HUES48 (cell line): Measurements from ENCODE around the gene PEMT.
A peak's percentile ranks its signal among the peaks of the same experiment; 100 is the strongest.

Source experiments
- H3K27ac ChIP-seq: one replicate; pipeline ENCODE4 v1.7.0; 2013; ENCODE audit warnings: low read depth, low read length, inconsistent platforms
- H3K27me3 ChIP-seq: 2 replicates; pipeline ENCODE4 v1.6.1; 2013; ENCODE audit warnings: mild to moderate bottlenecking, low read length; ENCODE audit not compliant: control insufficient read depth, insufficient read depth
- H3K36me3 ChIP-seq: 2 replicates; pipeline ENCODE4 v1.6.1; 2013; ENCODE audit warnings: low read length; ENCODE audit not compliant: control insufficient read depth, insufficient read depth
- H3K4me1 ChIP-seq: 2 replicates; pipeline ENCODE4 v1.6.1; 2013; ENCODE audit warnings: mild to moderate bottlenecking, low read length; ENCODE audit not compliant: control insufficient read depth, insufficient read depth
- H3K4me3 ChIP-seq: 2 replicates; pipeline ENCODE4 v1.5.1; 2013; ENCODE audit warnings: mild to moderate bottlenecking, low read depth, low read length
- H3K9ac ChIP-seq: 2 replicates; pipeline ENCODE4 v1.6.1; 2013; ENCODE audit warnings: mild to moderate bottlenecking, low read depth, low read length, moderate library complexity
- H3K9me3 ChIP-seq: 2 replicates; pipeline ENCODE4 v1.6.1; 2013; ENCODE audit warnings: low read length; ENCODE audit not compliant: control insufficient read depth, insufficient read depth

The PEMT gene

DNA sequence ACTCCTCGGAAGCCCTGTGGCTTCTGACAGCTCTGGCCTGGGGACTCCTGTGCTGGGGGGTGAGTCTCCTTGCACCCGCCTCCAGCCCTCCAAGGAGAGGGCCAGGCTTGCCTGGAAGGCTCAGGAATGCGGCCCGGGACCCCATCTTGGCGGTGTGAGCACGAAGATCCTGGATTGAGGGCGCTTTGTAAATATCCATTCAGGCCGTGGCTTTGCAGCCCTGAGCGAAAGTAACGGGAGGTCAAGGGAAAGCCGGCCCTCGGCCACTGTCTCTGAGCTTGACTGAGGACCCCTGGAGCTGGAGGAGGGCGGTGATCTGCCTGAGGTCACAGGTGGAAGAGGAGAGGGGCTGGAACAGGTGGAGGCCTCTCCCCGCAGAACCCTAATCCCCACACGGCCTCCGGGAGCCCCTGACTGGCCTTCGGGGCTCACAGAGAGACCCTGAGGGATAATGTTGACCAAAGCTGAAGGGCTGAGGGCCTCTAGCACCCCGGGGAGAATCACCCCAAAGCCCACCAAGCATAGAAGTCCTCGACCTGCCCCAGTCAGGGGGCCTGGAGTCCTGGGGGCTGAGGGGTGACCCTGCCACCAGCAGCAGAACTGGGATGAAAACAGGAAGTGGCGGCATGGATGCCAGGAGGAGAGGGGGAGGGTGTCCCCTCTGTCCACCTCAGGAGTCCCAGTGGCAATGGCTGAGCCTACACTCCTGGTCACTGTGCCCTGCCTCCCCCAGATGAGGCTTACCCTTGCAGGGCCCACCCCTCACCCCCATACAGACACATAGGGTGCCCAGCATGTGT, 87.0 kb downstream of the PEMT start:
- Histone ChIP-seq H3K9me3 (no peaks in the 10 kb centered on the region), H3K4me1 (no peaks in the 10 kb centered on the region), H3K36me3 (no peaks in the 10 kb centered on the region), H3K4me3 (no peak overlapping the region), H3K27me3 (no peaks in the 10 kb centered on the region), H3K9ac (no peak overlapping the region), H3K27ac (no peak overlapping the region)

DNA sequence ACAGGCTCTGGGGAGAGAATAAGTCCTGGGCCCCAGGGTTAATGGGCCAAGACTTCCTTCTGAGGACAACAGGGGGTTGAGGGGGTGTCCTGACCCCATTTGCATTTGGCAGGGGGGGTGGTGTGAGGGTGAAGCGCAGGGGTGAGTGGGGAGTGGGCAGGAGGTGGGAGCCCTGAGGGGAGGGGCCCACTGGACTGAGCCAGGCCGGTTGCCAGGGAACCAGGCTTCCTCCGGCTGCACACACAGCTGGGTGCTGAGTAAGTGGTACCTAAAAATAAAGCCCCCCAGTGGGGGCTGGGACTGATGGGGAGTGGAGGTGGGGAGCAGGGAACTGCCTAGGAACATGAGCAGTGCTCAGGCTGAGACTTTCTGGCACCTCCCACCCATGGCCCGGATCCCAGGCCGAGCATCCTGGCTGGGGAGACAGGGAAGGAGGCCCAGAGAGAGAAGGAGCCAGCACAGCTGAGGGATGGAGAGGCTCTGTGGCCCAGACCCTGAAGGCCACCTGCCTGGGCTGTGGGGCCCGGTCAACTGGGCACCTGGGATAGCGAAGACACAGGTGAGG, 87.9 kb downstream of the PEMT start:
- H3K36me3 ChIP-seq = no peaks in the 10 kb centered on the region
- no peaks in the 10 kb centered on the region for H3K27me3 ChIP-seq
- no peaks in the 10 kb centered on the region for H3K4me1 ChIP-seq
- H3K4me3 ChIP-seq = no peak overlapping the region
- H3K27ac ChIP-seq = no peak overlapping the region
- no peaks in the 10 kb centered on the region for H3K9me3 ChIP-seq
- no peak overlapping the region for H3K9ac ChIP-seq

DNA sequence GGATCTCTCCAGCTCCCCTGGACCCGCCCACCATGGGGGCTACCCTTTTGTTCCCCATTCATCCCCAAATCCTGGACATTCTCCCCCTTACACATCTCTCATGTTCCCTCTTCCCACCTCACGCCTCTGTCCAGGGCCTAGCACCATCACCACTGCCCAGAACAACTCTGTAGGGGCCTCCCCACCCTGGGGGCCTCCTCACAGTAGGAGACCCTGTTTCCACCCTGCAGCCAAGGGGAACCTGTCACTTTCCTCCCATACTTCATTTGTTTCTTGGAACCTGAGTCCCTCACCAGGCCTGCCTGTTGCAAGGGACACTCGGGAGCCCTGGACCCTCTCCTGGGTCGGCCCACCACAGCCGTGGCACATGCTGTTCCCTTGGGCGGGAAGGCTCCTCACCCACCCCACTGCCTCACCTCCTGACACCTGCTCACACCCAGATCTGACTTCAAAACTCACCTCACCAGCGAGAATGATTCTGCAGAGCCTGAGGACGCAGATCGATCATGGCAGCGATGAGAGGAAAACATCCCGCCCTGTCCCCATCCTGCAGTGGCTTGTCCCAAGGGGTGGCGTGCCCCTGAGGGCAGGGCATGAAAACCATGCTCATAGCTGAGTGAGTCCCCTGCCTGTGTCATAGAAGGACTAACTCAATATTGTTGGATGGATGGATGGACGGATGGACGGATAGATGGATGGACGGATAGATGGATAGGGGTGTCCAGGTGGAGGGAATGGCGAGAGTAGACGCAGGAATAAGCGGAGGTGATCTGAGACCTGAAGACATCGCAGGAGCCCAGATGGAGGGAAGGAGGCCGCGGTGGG, 88.6 kb downstream of the PEMT start:
- Histone ChIP-seq H3K9me3 (no peaks in the 10 kb centered on the region), H3K36me3 (no peaks in the 10 kb centered on the region), H3K27ac (no peak overlapping the region), H3K27me3 (no peaks in the 10 kb centered on the region), H3K4me1 (no peaks in the 10 kb centered on the region), H3K4me3 (no peak overlapping the region), H3K9ac (no peak overlapping the region)

DNA sequence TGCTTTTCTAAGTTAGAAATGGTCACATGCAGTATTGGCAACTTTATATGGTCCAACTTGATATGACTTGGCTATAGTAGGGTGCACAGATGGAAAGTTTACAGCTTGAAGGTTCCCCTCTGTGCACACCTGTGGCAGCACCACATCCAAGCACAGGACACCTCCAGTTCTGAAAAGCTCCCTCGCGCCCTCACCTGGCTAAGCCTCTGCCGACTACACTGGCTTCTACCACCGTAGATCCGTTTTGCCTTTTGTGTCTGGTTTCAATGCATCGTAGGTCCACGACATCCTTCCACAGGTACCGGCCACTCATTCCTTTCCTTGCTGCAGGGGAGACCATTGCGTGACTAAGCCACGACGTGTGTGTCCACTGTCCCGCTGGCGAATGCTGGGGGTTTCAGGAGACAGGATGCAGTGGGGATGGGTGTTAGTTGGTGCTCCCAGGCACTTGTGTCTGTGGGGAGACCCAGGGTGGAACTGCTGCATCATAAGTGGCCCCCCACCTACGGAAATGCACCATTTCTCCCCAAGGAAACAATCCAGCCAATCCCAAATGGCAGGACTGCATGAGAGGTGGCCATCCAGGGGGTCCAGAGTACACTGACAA, 90.4 kb downstream of the PEMT start:
- Histone ChIP-seq H3K27me3 (peaks cover under 1% of the 10 kb centered on the region), H3K9me3 (no peaks in the 10 kb centered on the region), H3K4me1 (0 out of 2 replicates have a peak, but pooled peaks cover 6% of the 10 kb centered on the region), H3K9ac (no peak overlapping the region), H3K4me3 (no peak overlapping the region), H3K27ac (no peak overlapping the region), H3K36me3 (no peaks in the 10 kb centered on the region)

DNA sequence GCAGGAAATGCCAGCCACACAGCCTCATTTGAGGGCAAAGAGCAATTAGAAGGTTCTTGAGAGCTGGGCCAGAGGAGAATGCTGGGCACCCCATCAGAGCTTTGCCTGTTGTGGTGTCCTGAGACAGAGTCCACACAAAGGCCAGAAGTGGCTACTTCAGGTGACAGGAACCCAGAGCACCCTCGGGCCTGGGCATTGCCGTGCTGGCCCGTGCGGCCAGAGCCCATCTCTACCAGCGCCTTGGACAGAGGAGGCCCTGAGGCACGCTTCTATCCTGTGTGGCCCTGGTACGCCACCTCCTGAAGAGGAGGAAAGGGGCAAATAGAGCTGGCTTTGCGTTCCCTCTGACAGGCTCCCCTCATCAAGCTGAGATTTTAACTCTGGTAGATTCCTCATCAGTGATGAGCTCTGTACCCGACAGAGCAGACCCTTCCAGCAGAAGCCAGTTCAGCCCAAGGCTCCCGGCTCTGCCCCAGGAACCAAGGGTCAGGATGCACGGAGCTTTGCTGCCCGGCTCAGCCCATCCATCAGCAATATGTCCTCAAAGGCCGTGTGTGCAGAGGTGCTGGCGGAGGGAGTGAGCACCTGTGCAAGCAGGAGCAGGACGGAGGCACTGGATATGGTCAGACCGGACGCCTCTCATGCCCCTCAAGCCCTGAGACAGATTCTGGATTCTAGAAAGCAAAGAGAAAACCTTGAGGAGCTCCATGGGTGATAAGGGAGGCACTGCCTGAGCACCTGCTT, 91.9 kb downstream of the PEMT start:
- Histone ChIP-seq H3K9me3 (no peaks in the 10 kb centered on the region), H3K27ac (no peak overlapping the region), H3K36me3 (no peaks in the 10 kb centered on the region), H3K4me1 (peaks cover 10% of the 10 kb centered on the region; the same call in 1 of the 2 replicates), H3K27me3 (peaks cover 16% of the 10 kb centered on the region), H3K4me3 (no peak overlapping the region), H3K9ac (no peak overlapping the region)

GRCh38 chr17:17498606-17499301, 92.8 kb downstream of the PEMT start:
- no peaks in the 10 kb centered on the region for H3K9me3 ChIP-seq
- H3K27me3 ChIP-seq = peaks cover 24% of the 10 kb centered on the region
- no peak overlapping the region for H3K9ac ChIP-seq
- H3K4me3 ChIP-seq = no peak overlapping the region
- no peak overlapping the region for H3K27ac ChIP-seq
- peaks cover 17% of the 10 kb centered on the region; the same call in 1 of the 2 replicates for H3K4me1 ChIP-seq
- no peaks in the 10 kb centered on the region for H3K36me3 ChIP-seq

GRCh38 chr17:17497845-17498520, 93.5 kb downstream of the PEMT start:
- Histone ChIP-seq H3K4me1 (peaks cover 25% of the 10 kb centered on the region; the same call in 1 of the 2 replicates), H3K27me3 (peaks cover 24% of the 10 kb centered on the region), H3K27ac (no peak overlapping the region), H3K9ac (no peak overlapping the region), H3K9me3 (no peaks in the 10 kb centered on the region), H3K4me3 (no peak overlapping the region), H3K36me3 (0 out of 2 replicates have a peak, but pooled peaks cover under 1% of the 10 kb centered on the region)

- Histone ChIP-seq H3K9ac (no peak overlapping the region), H3K9me3 (no peaks in the 10 kb centered on the region), H3K27me3 (peaks cover 24% of the 10 kb centered on the region), H3K27ac (no peak overlapping the region), H3K4me1 (peaks cover 32% of the 10 kb centered on the region), H3K4me3 (peak overlapping the region; percentile 47; the same call in 1 of the 2 replicates), H3K36me3 (peaks cover 8% of the 10 kb centered on the region)
Observed at GRCh38 chr17:17497065-17497844, 94.3 kb downstream of the PEMT start.
